H9 (cell line): ENCODE results near the gene PTGIR. TPM values are rescaled to one million over a fixed set of nuclear protein-coding genes. Genes with fewer than 3 reads are reported as not detected.

ENCODE experiments used
- DNase-seq: peaks from one replicate; pipeline ENCODE4 v3.0.0-alpha.2; 2017
- H2AFZ ChIP-seq: one replicate; pipeline ENCODE4 v1.6.1; 2013; ENCODE audit warnings: mild to moderate bottlenecking, low read length, control low read depth, moderate library complexity
- H2AK5ac ChIP-seq: 2 replicates; pipeline ENCODE4 v1.6.1; 2013; ENCODE audit warnings: low read length, control low read depth, mixed read lengths; ENCODE audit not compliant: insufficient read length
- H2BK120ac ChIP-seq: one replicate; pipeline ENCODE4 v1.6.1; 2013; ENCODE audit warnings: low read depth, mild to moderate bottlenecking, low read length, control low read depth, inconsistent platforms; ENCODE audit not compliant: poor library complexity, severe bottlenecking
- H2BK12ac ChIP-seq: 2 replicates; pipeline ENCODE4 v1.6.1; 2013; ENCODE audit warnings: low read length, control low read depth, mixed read lengths, low read depth; ENCODE audit not compliant: insufficient read length
- H2BK15ac ChIP-seq: 2 replicates; pipeline ENCODE4 v1.6.1; 2013; ENCODE audit warnings: low read depth, low read length, control low read depth
- H2BK20ac ChIP-seq: one replicate; pipeline ENCODE4 v1.6.1; 2013; ENCODE audit warnings: low read depth, mild to moderate bottlenecking, low read length, control low read depth, inconsistent platforms; ENCODE audit not compliant: poor library complexity, severe bottlenecking
- H2BK5ac ChIP-seq: 2 replicates; pipeline ENCODE4 v1.6.1; 2013; ENCODE audit warnings: low read length, control low read depth, mixed read lengths; ENCODE audit not compliant: insufficient read length
- H3K14ac ChIP-seq: 2 replicates; pipeline ENCODE4 v1.6.1; 2013; ENCODE audit warnings: low read length, control low read depth; ENCODE audit not compliant: insufficient read depth
- H3K18ac ChIP-seq: 2 replicates; pipeline ENCODE4 v1.6.1; 2013; ENCODE audit warnings: low read depth, mild to moderate bottlenecking, mixed read lengths, low read length, control low read depth; ENCODE audit not compliant: insufficient read length
- H3K23ac ChIP-seq: 2 replicates; pipeline ENCODE4 v1.6.1; 2013; ENCODE audit warnings: low read length, control low read depth, mixed read lengths, low read depth; ENCODE audit not compliant: insufficient read length
- H3K23me2 ChIP-seq: 2 replicates; pipeline ENCODE4 v1.6.1; 2013; ENCODE audit warnings: low read depth, mild to moderate bottlenecking, mixed read lengths, low read length, control low read depth; ENCODE audit not compliant: insufficient read length, poor library complexity, severe bottlenecking
- H3K27ac ChIP-seq: 2 replicates; pipeline ENCODE4 v1.5.1; 2013; ENCODE audit warnings: low read length, control low read depth, mixed read lengths, low read depth; ENCODE audit not compliant: insufficient read length
- H3K27me3 ChIP-seq: 2 replicates; pipeline ENCODE4 v1.6.1; 2013; ENCODE audit warnings: low read length, control low read depth, inconsistent platforms; ENCODE audit not compliant: insufficient read depth
- H3K4ac ChIP-seq: 2 replicates; pipeline ENCODE4 v1.6.1; 2013; ENCODE audit warnings: low read depth, mild to moderate bottlenecking, control low read depth, inconsistent platforms, low read length, moderate library complexity
- H3K4me1 ChIP-seq: 2 replicates; pipeline ENCODE4 v1.6.1; 2013; ENCODE audit warnings: low read length, control low read depth, inconsistent platforms; ENCODE audit not compliant: insufficient read depth
- H3K4me2 ChIP-seq: 2 replicates; pipeline ENCODE4 v1.6.1; 2013; ENCODE audit warnings: low read length, control low read depth, mixed read lengths; ENCODE audit not compliant: insufficient read length, insufficient read depth
- H3K56ac ChIP-seq: 2 replicates; pipeline ENCODE4 v1.6.1; 2013; ENCODE audit warnings: low read depth, mild to moderate bottlenecking, mixed read lengths, low read length, control low read depth; ENCODE audit not compliant: insufficient read length
- H3K79me1 ChIP-seq: 2 replicates; pipeline ENCODE4 v1.6.1; 2013; ENCODE audit warnings: low read depth, mild to moderate bottlenecking, moderate library complexity, low read length, control low read depth, inconsistent platforms; ENCODE audit not compliant: insufficient read depth, poor library complexity, severe bottlenecking
- H3K79me2 ChIP-seq: 2 replicates; pipeline ENCODE4 v1.6.1; 2013; ENCODE audit warnings: low read length, control low read depth, inconsistent platforms; ENCODE audit not compliant: insufficient read depth
- H3K9ac ChIP-seq: 2 replicates; pipeline ENCODE4 v1.6.1; 2013; ENCODE audit warnings: low read length, control low read depth, mixed read lengths; ENCODE audit not compliant: insufficient read length; ENCODE audit errors: extremely low read depth
- H3K9me3 ChIP-seq: one replicate; pipeline ENCODE4 v1.6.1; 2013; ENCODE audit warnings: low read depth, low read length, inconsistent platforms; ENCODE audit not compliant: control insufficient read depth
- H3T11ph ChIP-seq: one replicate; pipeline ENCODE4 v1.6.1; 2013; ENCODE audit warnings: mild to moderate bottlenecking, low read length, control low read depth, inconsistent platforms
- H4K20me1 ChIP-seq: one replicate; pipeline ENCODE4 v1.6.1; 2013; ENCODE audit not compliant: control insufficient read depth, insufficient read length, insufficient read depth
- H4K5ac ChIP-seq: 2 replicates; pipeline ENCODE4 v1.6.1; 2013; ENCODE audit warnings: low read depth, mild to moderate bottlenecking, mixed read lengths, low read length, control low read depth; ENCODE audit not compliant: insufficient read length
- H4K8ac ChIP-seq: replicated peaks from 2 replicates; pipeline ENCODE4 v1.6.1; 2013; ENCODE audit warnings: low read length, control low read depth, mixed read lengths, low read depth; ENCODE audit not compliant: insufficient read length
- H4K91ac ChIP-seq: 2 replicates; pipeline ENCODE4 v1.6.1; 2013; ENCODE audit warnings: low read depth, mild to moderate bottlenecking, moderate library complexity, mixed read lengths, low read length, control low read depth; ENCODE audit not compliant: insufficient read length
- H3K27ac Mint-ChIP-seq, 3 experiments: 2 replicates in 2 of 3; 3 replicates in 1 of 3; pipeline ENCODE4 v1.8.0; 2020 to 2021; ENCODE audit warnings: mixed read lengths in 3 of 3, mild to moderate bottlenecking in 1 of 3, moderate library complexity in 1 of 3
- H3K27me3 Mint-ChIP-seq: 2 replicates; pipeline ENCODE4 v1.8.0; 2021; ENCODE audit warnings: low read depth, mild to moderate bottlenecking, moderate library complexity, mixed read lengths
- H3K36me3 Mint-ChIP-seq, 3 experiments: 2 replicates in 2 of 3; 3 replicates in 1 of 3; pipeline ENCODE4 v1.8.0; 2020 to 2021; ENCODE audit warnings: low read depth in 3 of 3, mixed read lengths in 3 of 3; ENCODE audit not compliant: insufficient read depth in 1 of 3
- H3K4me1 Mint-ChIP-seq, 2 experiments: 2 replicates each; pipeline ENCODE4 v1.8.0; 2020; ENCODE audit warnings: mixed read lengths in 2 of 2
- H3K4me3 Mint-ChIP-seq, 2 experiments: 2 replicates in 1 of 2; 3 replicates in 1 of 2; pipeline ENCODE4 v1.8.0; 2020 to 2021; ENCODE audit warnings: mild to moderate bottlenecking in 2 of 2, mixed read lengths in 2 of 2, moderate library complexity in 1 of 2
- H3K9me3 Mint-ChIP-seq, 2 experiments: 2 replicates in 1 of 2; 3 replicates in 1 of 2; pipeline ENCODE4 v1.8.0; 2020; ENCODE audit warnings: mild to moderate bottlenecking in 2 of 2, mixed read lengths in 2 of 2, moderate library complexity in 1 of 2
- CTCF ChIP-seq: fragments of 200-600 bp; sonication (generic); conservative IDR thresholded peaks from 3 replicates; pipeline ENCODE4 v1.8.0; 2021; ENCODE audit warnings: antibody characterized with exemption, mild to moderate bottlenecking
- WGBS: extraction: QIAGEN DNeasy Blood & Tissue Kit; methylation state at CpG from one replicate; pipeline ENCODE4 v1.1.7; 2013; ENCODE audit warnings: missing lambda C conversion rate, low lambda C conversion rate, mixed read lengths; ENCODE audit not compliant: insufficient read length; ENCODE audit errors: extremely low coverage; 5-methylcytosine and 5-hydroxymethylcytosine counted together
- total RNA-seq: library from RNA; stranded (reverse); gene quantifications from 2 replicates; pipeline ENCODE4 v1.2.1, GENCODE V29; 2021

The PTGIR gene
- total RNA-seq, 1 experiment from 2014 or later = not detected

- H3K9ac ChIP-seq = no peak overlapping the region
- Mint-ChIP-seq H3K27me3 (peaks cover 17% of the 10 kb centered on the region), H3K9me3 (no peaks in the 10 kb centered on the region), H3K36me3 (no peaks in the 10 kb centered on the region), H3K4me3 (no peak overlapping the region), H3K4me1 (no peaks in the 10 kb centered on the region), H3K27ac (no peak overlapping the region)
- no peaks in the 10 kb centered on the region for H3K27me3 ChIP-seq
- no peak overlapping the region for H2BK5ac ChIP-seq
- no peak overlapping the region for H3K4me2 ChIP-seq
- H2BK12ac ChIP-seq = no peak overlapping the region
- H3K18ac ChIP-seq = no peak overlapping the region
- H3K14ac ChIP-seq = no peak overlapping the region
- no peak for TF ChIP-seq CTCF
- no peaks in the 10 kb centered on the region for H3K4me1 ChIP-seq
- no peak overlapping the region for H4K5ac ChIP-seq
- H4K91ac ChIP-seq = no peak overlapping the region
- H4K8ac ChIP-seq = no peak overlapping the region
- H3K56ac ChIP-seq = no peak overlapping the region
- no peak overlapping the region for H2BK20ac ChIP-seq
- no peak overlapping the region for H2AFZ ChIP-seq
- no peaks in the 10 kb centered on the region for H3K9me3 ChIP-seq
- no peak overlapping the region for H2BK15ac ChIP-seq
- no peak overlapping the region for H2AK5ac ChIP-seq
- no peaks in the 10 kb centered on the region for H3K79me1 ChIP-seq
- H3K79me2 ChIP-seq = no peaks in the 10 kb centered on the region
- no CpG with 5 or more reads among the region's 4 CpGs for WGBS
- no peaks in the 10 kb centered on the region for H3K23me2 ChIP-seq
- H3K23ac ChIP-seq = no peak overlapping the region
- no peak for DNase-seq
- H2BK120ac ChIP-seq = no peak overlapping the region
- no peak overlapping the region for H3T11ph ChIP-seq
- no peaks in the 10 kb centered on the region for H4K20me1 ChIP-seq
- H3K4ac ChIP-seq = no peak overlapping the region
- no peak overlapping the region for H3K27ac ChIP-seq
Observed at GRCh38 chr19:46586294-46586693, 38.6 kb downstream of the PTGIR start.
